ENCODE data around the gene CARD11.
"Not testable (repeated sequence)": the region's sequence is repeated elsewhere in the genome, so short reads cannot be mapped to it uniquely, and the experiment has no call there.

Gene CARD11

DNA sequence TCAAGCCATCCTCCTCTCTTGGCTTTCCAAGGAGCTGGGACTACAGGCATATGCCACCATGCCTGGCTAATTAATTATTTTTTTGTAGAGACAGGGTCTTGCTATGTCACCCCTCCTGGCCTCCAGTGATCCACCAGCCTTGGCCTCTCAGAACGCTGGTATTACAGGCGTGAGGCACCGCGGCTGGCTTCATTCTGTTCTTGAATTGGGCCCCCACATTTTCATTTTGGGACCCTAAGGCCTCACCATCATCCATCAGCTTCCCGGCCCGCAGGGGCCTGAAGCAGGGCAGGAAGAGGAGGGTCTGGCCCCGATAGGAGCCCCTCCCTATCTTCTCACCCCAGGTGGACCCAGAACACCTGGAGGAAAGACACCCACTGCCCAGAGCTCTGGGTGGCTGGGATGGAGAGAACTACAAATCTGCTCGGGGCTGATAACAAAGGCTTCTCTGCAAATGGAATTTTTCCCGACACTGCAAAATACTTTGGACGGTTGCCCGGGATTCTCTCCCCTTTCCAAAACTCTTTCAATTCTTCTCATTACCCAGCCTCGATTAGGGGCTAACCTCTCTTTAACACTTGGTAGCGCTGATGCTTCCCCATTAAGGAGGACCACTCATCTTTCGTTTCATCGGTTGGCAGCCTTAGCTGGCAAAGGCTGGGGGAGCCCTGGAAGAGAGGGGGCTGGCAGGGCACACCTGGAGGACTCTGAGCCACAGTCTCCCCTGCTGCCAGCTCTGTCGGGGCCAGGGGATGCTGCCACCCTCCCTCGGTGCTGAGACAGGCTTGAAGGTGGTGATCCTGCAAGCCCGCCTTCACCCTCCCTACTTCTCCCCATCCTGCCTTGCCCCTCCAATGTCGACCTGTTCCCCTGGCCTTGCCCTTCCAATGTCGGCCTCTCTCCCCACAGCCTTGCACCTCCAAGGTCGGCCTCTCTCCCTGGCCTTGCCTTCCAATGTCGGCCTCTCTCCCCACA lies 118.5 kb downstream of the CARD11 start:
- no peak for DNase-seq (ENCODE audit: low read depth)

DNA sequence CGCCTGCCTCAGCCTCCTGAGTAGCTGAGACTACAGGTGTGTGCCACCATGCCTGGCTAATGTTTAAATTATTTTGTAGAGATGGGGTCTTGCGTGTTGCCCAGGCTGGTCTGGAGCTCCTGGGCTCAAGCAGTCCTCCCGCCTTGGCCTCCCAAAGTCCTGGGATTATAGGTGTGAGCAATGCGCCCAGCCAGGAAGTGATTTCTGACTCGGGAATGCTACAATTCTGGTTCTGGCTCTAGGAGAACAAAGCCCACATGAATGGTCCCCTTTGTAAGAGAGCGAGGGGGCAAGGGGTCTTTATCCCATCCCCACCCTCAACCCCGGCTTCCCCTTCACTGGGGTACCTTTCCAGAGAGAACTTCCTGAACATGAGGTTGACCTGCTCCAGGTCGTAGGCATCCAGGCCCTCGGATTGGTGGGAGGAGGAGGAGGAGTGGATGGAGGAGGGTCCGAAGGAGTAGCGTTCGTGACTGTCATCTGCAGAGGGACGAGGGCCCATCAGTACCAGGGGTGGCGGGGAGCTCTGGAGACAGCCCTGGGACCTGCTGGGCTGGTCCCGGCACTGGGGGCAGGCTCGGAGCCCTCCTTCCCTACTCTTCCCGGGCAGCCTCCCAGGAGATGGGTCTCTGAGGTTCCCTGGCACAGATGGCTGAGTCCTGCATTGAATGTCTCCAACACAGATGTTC lies 119.6 kb downstream of the CARD11 start:
- DNase-seq (ENCODE audit: low read depth) = no peak

DNA sequence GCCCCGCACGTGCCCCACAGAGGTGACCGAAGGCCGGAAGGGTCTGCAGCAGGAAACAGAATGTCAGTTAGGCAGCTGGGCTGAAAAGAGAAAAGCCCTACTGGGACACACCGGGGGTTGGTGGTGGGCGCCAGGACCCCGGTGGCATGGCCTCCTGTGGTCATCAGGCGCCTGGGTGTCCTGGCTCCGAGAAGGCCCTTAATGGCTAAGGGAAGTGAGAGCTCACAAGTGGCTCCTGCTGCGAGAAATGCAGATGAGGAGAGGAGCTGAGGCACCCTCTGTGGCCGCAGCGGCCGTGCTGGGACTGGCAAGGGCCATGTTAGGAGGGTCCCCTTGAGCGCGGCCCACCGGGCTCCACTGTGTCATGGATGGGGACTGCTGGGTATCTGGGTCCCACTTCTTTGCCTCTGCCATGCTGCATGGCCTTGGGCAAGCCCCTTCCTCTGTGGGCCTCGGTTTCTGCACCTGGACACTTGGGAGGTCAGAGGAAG lies 120.3 kb downstream of the CARD11 start:
- DNase-seq (ENCODE audit: low read depth) = no peak

DNA sequence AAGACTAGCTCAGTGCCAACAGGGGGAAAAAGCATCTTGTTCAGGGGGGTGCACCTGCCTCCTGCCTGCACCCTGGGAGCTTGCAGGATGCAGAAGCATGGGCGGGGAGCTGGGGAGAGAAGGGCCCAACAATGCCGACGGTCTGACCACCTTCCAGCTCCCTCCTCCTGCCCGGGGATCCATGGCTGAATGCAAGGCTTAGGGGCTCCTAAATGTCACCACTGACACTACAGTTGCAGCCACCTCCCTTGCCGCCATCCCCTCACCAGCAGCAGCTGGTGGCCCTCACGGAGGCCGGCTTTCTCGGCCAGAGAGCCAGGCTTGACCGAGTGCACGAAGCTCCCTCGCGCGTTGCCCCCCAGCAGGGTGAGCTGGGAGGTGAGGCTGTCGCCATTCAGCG lies 120.8 kb downstream of the CARD11 start:
- DNase-seq (ENCODE audit: low read depth) = no peak

DNA sequence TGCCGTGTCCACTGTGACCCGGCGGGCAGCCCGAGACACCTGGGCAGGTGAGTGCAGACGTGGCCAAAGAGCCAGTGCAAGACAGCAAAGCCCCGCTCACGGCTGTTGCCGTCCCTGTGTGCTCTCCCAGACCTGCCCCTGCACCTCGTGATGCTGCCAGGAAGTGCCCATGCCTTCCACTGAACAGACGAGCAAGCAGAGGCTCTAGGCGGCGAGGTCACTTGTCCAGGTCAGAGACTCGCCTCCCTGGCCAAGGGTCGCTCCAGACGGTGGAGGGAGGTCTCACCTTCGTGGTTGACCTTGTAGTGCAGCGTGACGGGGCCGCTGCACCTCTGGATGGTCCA lies 121.3 kb downstream of the CARD11 start:
- DNase-seq (ENCODE audit: low read depth) = no peak

DNA sequence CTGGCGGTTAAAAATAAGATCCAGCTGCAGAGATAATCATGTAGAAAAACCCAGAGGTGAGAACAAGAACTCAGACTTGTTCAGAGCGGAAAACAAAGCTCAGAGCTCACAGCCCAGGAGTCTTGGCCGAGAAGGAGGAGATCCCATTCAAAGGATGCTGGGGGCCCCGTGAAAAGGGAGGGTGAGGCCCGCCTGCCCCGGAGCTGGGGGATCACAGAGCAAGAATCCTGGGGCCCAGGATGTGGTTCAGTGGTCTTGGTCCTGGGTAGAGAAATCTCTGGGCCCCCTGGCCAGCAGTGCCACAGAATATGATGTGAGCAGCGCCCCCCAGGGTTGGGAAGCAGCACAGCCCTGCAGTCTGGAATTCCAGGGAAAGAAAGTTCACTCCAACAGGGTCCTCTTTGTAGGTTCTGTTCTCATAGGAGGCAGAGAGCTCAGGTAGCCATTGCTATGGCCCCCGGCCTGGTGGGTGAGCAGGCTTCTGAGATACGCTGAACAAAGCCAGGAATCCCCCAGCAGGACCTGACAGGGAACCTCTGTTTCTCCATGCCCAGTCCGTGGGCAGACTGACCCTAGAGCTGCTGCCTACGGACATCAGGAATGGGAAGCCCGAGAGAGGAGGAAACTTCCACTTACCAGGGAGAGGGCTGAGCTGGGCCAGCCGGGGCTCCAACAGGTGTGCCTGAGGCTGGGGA lies 121.9 kb downstream of the CARD11 start:
- no peak for DNase-seq (ENCODE audit: low read depth)

DNA sequence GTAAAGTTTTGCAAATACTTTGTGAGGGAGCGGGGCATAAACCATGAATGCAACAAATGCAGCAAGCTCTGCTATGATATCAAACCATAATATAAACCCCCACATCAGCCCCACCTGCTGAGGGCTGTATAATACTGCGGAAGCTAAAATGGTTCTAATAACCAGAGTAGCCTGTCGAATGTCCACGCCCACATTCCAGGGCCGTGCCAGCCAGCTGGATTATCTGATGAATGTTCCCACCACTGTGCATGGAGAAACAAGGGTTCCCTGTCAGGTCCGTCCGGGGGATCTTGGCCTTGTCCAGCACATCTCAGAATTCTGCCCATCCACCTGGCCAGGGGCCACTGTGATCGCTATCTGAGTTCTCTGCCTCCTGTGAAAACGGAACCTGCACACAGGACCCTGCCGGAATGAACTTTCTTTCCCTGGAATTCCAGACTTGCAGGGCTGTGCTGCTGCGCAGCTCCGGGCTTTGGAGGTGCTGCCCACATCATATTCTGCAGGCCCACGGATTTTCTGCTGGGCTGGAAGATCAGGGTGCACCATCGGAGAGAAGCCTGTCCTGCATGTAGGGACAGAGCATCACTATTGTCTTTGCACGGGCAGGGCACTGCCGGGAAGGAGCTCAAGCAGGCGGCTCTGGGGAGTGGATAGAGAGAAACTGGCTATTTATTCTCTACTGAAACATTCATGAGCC lies 122.6 kb downstream of the CARD11 start:
- no peak for DNase-seq (ENCODE audit: low read depth)

DNA sequence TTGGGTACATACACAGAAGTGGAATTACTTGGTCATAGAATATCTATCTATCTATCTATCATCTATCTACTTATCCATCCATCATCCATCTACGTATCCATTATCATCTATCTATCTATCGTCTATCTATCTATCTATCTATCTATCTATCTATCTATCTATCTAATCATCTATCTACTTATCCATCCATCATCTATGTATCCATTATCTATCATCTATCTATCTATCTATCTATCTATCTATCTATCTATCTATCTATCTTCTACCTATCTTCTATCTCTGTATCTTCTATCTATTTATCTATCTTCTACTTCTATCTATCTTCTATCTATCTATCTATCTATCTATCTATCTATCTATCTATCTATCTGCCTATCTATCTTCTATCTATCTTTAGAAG lies 123.2 kb downstream of the CARD11 start:
- not testable (repeated sequence) for DNase-seq (ENCODE audit: low read depth)

DNA sequence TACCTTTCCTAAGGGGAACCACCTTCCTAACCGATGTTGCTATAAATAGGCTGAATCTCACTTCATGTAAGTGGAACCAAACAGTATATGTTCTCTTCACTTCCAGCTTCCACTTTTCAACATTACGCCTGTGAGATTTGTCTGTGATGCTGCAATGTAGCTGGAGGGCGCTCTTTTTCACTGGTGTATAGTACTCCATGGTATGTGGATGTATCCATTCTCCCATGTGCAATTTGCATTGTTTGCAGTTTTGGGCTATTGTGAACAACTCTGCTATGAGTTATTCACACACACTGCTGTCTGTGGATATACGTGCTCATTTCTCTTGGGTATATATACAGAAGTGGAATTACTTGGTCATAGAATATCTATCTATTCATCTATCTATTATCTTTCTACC lies 123.6 kb downstream of the CARD11 start:
- no peak for DNase-seq (ENCODE audit: low read depth)

DNA sequence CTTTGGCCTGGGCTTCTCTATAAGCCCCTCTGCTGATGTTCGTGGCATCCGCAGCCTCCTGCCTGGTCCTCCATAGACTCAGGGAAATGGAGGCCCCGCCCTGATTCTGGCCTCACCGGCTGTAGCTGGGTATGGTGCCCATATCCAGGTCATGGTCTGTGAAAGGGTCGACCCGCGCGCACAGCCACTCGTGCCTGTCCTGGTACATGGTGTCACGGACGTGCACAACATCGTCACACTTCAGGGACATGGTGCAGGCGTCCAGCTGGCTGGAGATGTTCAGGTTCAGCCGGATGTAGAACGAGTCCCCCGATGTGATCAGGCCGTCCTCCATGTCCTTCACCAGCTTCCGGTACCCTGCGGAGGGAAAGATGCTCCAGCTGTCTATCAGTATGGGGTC lies 124.4 kb downstream of the CARD11 start:
- DNase-seq (ENCODE audit: low read depth) = no peak

DNA sequence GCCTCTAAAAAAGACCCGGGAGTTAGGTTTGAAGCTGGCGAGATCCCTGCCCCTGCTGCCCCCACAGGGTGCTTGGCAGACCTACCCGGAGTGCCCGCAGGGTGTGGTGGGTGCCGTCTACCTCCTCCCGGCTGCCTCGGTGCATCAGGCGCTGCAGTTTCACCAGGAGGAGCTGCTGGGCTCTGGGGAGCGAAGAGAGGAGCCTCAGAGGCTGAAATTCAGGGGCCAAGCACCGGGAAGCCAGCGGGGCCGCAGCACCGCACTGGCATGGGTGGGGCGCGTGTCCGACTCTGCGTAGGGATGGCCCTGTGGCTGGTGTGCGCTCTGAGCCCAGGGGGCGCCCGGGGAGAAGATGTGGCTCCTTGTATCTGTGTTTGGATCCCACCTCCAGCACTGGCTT lies 125.3 kb downstream of the CARD11 start:
- DNase-seq (ENCODE audit: low read depth) = no peak

DNA sequence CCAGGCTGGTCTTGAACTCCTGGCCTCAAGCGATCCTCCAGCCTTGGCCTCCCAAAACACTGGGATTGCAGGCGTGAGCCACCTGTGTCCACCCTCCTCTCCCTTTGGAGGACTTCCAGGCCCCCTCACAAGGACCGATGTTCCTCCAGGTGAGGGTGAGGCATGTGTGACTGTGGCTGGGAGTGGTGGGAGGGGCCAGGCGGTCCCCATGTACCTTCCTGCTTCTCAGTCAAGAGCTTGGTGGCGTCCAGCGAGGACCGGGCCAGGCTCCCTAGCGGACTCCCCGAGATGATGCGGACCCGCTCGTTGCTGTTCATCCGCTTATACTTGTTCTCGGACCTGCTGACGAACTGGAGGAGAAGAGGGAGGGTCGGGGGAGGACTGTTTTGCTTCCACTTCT lies 128.6 kb downstream of the CARD11 start:
- DNase-seq (ENCODE audit: low read depth) = no peak

DNA sequence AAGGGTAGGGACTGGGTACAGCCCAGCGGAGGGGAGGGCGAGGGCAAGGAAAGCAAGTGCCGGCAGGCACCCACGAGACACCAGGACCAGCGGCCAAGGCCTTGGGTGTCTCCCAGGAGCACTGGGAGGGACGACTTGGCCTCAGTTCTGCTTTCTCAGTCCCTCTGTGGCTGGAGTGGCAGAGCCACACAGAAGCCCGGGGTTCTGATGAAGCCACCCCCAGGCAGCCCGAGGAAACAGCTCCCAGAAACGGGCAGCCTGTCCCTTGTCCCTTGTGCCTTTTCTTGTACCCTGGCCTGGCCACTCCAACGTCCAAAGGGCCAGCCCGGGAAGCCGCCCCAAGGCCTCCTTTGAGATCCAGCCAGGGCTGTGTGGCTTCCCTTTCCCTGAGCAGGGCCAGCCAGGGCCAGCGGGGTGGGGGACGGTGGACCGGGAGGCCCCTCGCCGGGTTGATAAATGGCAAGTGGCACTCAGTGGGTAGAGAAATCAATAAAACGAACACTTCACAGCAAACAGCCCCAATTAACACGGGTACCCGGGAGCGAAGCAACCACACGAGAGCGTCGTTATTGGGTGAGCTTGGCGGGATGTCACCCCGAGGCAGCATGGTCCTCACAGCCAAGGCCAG lies 129.8 kb downstream of the CARD11 start:
- no peak for DNase-seq (ENCODE audit: low read depth)

DNA sequence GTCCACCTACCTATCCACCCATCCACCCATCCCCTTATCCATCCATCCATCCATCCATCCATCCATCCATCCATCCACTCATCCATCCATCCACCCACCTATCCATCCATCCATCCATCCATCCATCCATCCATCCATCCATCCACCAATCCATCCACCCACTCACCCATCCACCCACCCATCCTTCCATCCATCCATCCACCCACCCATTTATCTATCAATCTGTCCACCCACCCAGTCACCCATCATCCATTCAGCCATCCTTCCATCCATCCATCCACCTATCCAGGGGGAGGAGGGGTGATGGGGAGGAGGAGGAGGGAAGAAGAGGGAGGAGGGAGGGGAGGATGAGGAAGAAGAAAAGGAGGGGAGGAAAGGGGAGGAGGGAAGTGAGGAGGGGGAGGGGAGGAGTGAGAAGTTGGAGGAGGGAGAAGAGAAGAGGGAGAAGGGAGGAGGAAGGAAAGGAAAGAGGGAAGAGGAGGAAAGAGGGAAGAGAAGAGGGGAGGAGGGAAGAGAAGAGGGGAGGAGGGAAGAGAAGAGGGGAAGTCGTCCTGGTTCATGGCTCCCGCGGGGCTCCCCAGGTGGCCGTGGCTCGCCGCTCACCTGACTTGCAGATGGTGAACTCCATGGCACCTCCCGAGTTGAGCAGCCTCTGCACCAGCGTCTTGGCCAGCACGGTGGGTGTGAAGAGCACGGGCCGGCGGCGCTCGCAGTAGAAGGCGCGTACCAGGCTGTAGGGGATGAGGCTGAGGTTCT lies 130.8 kb downstream of the CARD11 start:
- DNase-seq (ENCODE audit: low read depth) = no peak

DNA sequence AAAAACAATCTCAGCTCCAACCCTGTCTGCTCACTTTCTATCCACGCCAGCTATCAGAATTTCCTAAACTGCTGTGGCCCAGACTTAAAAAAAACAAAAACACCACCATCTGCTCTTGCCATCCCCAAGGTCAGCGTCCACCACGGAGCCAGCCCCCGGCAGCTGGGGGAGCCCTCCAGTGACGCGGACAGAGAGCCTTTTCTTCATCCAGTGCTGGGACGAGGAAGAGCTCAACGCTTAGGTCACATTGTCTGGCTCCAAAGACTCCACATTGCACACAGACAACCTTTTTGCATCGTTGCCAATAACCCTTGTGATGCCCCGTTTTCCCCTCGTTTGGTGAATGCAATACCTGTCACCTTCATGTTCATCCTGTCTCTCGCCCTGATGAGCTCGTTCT lies 132.2 kb downstream of the CARD11 start:
- DNase-seq (ENCODE audit: low read depth) = no peak

DNA sequence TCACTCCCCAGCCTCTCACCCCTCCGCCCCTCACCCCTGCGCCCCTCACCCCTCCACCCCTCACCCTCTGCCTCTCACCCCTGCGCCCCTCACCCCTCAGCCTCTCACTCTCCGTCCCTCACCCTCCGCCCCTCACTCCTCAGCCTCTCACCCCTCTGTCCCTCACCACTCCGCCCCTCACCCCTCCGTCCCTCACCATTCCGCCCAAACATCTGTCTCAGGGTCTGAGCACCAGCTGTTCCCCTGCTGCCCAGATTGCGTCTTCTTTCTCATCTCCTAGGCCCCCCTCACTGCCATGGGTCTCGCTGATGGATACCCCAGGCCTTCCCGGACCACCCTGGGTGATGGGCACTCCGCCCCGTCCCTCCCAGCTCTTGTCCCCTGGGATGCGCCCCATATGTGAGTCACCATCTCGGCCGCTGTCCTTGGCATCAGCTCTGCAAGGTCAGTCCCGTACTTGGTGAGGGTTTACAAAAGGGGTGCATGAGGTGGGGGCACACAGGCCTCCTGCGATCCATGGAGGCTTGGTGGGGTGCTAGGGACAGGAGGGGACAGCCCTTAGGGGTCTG lies 134.1 kb downstream of the CARD11 start:
- no peak for DNase-seq (ENCODE audit: low read depth)

DNA sequence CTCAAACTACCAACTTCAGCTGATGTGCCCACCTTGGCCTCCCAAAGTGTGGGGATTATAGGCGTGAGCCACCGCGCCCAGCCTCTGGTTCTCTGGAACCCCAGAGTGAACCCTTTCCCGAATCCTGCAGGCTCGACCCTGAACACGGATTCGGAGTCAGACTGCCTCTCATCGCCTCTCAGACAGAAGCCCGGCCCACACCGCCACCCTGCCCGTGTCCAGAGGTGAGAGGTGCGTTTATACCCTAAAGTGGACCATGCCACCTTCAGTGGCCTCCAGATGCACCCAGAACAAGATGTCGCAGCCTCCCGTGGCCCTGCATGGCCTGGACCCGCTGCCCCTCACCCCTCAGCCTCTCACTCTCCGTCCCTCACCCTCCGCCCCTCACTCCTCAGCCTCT lies 134.6 kb downstream of the CARD11 start:
- no peak for DNase-seq (ENCODE audit: low read depth)

DNA sequence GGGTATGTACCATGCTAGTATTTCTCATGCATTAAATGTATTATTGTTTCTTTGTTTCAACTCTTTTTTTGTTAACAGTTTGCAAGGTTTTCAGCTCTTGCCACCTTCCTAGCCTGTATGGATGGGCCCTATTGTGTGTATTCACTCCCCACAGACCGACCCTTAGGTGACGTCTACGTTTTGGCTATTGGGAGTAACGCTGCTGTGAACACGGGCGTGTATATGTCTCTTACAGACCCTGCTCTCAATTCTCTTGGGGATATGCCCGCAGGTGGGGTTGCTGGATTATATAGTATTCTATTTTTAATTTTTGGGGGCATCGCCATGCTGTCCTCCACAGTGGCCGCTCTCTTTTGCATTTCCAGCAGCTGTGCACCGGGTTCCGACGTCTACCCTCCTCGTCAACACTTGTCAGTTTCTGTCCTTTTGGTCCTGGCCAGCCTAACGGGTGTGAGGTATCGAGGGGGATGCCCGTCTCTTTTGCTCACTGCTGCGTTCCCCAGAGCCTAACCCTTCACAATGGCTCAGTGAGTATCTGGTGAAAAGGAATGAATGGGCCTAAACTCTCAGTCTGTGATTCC lies 135.5 kb downstream of the CARD11 start:
- no peak for DNase-seq (ENCODE audit: low read depth)

DNA sequence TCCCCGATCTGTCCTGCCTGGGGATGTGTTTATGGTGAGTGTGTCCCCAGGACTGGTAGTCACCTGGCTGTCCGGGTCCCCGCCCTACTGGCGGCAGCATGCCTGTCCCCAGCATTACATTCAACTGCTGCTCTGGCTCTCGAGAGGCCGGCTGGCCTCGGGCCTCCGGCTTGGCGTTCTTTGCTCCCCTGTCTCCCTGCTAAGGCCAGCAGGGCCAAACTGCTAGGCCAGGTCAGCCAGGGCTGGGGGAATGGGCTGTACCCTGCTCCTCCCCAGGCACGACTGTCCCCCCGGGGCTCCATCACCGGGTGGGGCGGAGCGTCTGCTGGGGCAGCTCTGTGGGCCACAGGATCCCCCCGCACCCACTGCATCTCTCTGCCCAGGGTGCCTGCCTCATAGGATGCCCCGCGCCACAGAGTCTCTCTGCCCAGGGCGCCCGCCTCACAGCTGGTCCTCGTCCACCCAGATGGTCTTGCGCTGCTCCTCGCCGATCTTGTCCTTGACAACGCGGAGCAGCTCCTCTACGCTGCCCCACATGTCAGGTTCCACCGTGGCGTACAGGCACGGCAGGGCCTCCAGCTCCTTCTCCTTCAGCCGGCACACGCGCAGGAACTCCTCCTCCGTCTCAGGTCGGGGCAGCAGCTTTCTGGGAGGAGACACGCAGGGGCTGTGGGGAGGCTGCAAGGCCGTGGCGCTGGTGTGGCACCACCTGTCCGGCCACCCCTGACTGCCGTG lies 137.3 kb downstream of the CARD11 start:
- no peak for DNase-seq (ENCODE audit: low read depth)
